Nephron progenitor cell (in vitro differentiated cells): ENCODE data around the gene STK39.
"Not testable (repeated sequence)": the region's sequence is repeated elsewhere in the genome, so short reads cannot be mapped to it uniquely, and the experiment has no call there.

Experiments used
- DNase-seq: peaks from one replicate; pipeline ENCODE4 v3.0.0; 2021
- H3K27ac Mint-ChIP-seq: 2 replicates; pipeline ENCODE4 v1.8.0; 2021; ENCODE audit warnings: mild to moderate bottlenecking, moderate library complexity, mixed read lengths
- H3K27me3 Mint-ChIP-seq: 2 replicates; pipeline ENCODE4 v1.8.0; 2021; ENCODE audit warnings: mild to moderate bottlenecking, low read depth, mixed read lengths; ENCODE audit not compliant: poor library complexity
- H3K36me3 Mint-ChIP-seq: 2 replicates; pipeline ENCODE4 v1.8.0; 2021; ENCODE audit warnings: low read depth, mixed read lengths
- H3K4me1 Mint-ChIP-seq: 2 replicates; pipeline ENCODE4 v1.8.0; 2021; ENCODE audit warnings: mixed read lengths
- H3K4me3 Mint-ChIP-seq: 2 replicates; pipeline ENCODE4 v1.8.0; 2021; ENCODE audit warnings: mild to moderate bottlenecking, moderate library complexity, mixed read lengths
- H3K9me3 Mint-ChIP-seq: 2 replicates; pipeline ENCODE4 v1.8.0; 2021; ENCODE audit warnings: mild to moderate bottlenecking, moderate library complexity, mixed read lengths
- TF ChIP-seq, protein P1 (sequence below): fragments of 200-600 bp; sonication (generic); IDR thresholded peaks from 2 replicates; pipeline ENCODE4 v1.5.0; 2021; ENCODE audit warnings: antibody characterized with exemption

STK39 gene

DNA sequence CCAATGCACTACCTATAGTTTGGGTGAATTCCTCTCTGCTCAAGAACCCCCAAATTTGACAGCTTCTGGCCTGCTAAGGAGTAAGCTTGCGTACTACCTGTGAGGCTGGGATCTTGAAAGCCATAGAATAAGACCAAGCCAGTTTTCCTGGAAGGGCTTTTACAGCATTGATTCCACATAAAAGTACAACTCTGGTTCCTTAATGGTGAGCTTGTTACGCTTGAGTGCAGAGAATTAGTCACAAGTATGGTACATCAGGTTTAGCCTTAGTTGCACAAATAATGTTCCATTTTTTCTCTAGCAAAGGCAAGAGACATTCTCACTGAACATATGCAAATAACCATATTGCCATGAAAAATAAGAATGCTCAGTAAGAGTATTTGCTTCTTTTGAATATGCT is 39.1 kb upstream of the STK39 start:
- H3K4me3 Mint-ChIP-seq, result no peak overlapping the region

DNA sequence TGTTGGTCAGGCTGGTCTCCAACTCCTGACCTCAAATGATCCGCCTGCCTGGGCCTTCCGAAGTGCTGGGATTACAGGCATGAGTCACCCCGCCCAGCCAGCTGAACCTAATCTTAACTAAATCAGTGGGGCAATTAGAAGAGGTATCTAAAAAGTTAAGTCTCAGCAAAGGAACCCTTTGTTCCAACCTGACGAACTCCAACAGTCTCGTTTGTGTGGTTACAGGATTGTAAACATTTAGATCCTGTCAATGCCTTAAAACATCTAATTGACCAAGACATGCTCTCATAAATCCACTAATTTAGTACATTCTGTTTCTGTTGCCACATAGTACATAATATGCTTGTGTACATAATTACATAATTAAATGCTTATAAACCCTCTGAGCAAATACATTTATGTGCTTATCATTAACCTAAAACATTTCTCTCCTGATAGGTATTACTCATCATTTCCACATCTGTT is 31.1 kb upstream of the STK39 start:
- H3K4me3 Mint-ChIP-seq, result no peak overlapping the region
- no peaks in the 10 kb centered on the region for H3K4me1 Mint-ChIP-seq
- peaks cover 4% of the 10 kb centered on the region for H3K9me3 Mint-ChIP-seq
- H3K27me3 Mint-ChIP-seq, result peaks cover 7% of the 10 kb centered on the region
- TF ChIP-seq, protein P1, sequence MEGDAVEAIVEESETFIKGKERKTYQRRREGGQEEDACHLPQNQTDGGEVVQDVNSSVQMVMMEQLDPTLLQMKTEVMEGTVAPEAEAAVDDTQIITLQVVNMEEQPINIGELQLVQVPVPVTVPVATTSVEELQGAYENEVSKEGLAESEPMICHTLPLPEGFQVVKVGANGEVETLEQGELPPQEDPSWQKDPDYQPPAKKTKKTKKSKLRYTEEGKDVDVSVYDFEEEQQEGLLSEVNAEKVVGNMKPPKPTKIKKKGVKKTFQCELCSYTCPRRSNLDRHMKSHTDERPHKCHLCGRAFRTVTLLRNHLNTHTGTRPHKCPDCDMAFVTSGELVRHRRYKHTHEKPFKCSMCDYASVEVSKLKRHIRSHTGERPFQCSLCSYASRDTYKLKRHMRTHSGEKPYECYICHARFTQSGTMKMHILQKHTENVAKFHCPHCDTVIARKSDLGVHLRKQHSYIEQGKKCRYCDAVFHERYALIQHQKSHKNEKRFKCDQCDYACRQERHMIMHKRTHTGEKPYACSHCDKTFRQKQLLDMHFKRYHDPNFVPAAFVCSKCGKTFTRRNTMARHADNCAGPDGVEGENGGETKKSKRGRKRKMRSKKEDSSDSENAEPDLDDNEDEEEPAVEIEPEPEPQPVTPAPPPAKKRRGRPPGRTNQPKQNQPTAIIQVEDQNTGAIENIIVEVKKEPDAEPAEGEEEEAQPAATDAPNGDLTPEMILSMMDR, result no peak
- peak overlapping the region; percentile 8 for H3K27ac Mint-ChIP-seq
- no peaks in the 10 kb centered on the region for H3K36me3 Mint-ChIP-seq
- no peak for DNase-seq

More for the DNA sequence above, 39.1 kb upstream of the STK39 start:
- H3K36me3 Mint-ChIP-seq, result no peaks in the 10 kb centered on the region
- no peaks in the 10 kb centered on the region for H3K4me1 Mint-ChIP-seq
- peaks cover 3% of the 10 kb centered on the region for H3K27me3 Mint-ChIP-seq
- H3K27ac Mint-ChIP-seq, result no peak overlapping the region
- no peaks in the 10 kb centered on the region for H3K9me3 Mint-ChIP-seq
- no peak for DNase-seq
- TF ChIP-seq, protein P1, result no peak

DNA sequence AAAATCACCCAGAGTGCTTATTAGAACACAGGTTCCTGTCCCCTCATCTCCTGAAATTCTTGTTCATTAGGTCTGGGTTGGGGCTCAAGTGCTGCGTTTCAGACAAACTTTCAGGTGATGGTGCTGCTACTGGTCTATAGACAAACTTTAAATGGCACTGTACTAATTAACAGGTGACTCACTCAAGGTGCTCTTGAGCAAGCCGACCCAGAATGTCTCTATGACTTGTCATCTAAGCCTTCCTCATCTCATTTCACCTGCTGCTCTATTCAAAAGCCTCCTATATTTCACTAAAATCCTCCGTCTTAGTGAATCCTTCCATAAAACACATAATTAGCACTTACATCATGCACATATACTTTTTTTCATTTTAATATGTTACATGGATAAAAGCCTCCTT is 29.9 kb upstream of the STK39 start:
- no peaks in the 10 kb centered on the region for H3K4me1 Mint-ChIP-seq
- no peak for DNase-seq
- no peak overlapping the region for H3K27ac Mint-ChIP-seq
- H3K36me3 Mint-ChIP-seq, result no peaks in the 10 kb centered on the region
- peaks cover 7% of the 10 kb centered on the region for H3K27me3 Mint-ChIP-seq
- no peak overlapping the region for H3K4me3 Mint-ChIP-seq
- H3K9me3 Mint-ChIP-seq, result peaks cover 5% of the 10 kb centered on the region
- TF ChIP-seq, protein P1, result no peak

DNA sequence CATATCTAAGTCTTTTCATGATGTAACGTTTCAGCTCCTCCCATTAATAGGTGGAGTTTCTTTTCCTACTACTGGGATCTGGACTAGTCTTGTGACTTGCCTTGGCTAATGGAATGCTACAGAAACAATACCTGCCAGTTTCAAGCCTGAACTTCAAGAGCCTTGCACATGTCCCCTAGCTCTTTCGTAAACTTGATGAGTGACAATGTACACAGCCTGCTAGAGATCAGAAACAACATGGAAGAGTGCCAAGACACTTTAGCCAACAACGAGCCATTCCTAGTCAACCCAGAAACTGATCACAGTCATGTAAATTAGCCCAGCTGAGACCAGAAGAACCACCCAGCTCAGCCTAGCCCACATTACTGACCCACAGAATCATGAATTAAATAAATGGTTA is 24.8 kb upstream of the STK39 start:
- no peak overlapping the region for H3K27ac Mint-ChIP-seq
- no peak overlapping the region for H3K4me3 Mint-ChIP-seq
- TF ChIP-seq, protein P1, result no peak
- no peaks in the 10 kb centered on the region for H3K36me3 Mint-ChIP-seq
- H3K9me3 Mint-ChIP-seq, result peaks cover 8% of the 10 kb centered on the region
- H3K4me1 Mint-ChIP-seq, result no peaks in the 10 kb centered on the region
- H3K27me3 Mint-ChIP-seq, result peaks cover 10% of the 10 kb centered on the region
- DNase-seq, result no peak

DNA sequence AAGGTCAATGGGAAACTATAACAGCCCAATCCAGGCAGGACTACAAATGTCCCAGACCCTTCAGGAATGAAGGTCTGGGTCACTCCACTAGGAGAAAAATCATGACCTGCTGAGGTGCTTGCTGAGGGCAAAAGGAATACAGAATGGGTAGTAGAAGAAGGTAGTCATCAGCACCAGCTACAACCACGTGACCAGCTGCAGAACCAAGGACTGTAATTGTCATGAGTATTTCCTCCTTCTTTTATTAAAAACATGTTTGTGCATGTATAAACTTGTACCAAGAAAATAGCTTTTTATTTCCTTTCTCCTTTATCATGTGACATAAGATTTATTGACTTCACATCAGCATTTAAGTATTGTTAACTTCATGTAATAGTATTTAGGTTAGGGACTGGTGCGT is 15.5 kb upstream of the STK39 start:
- not testable (repeated sequence) for H3K36me3 Mint-ChIP-seq, H3K4me1 Mint-ChIP-seq, H3K4me3 Mint-ChIP-seq, DNase-seq, H3K27me3 Mint-ChIP-seq, H3K27ac Mint-ChIP-seq
- H3K9me3 Mint-ChIP-seq, result peaks cover 26% of the 10 kb centered on the region

DNA sequence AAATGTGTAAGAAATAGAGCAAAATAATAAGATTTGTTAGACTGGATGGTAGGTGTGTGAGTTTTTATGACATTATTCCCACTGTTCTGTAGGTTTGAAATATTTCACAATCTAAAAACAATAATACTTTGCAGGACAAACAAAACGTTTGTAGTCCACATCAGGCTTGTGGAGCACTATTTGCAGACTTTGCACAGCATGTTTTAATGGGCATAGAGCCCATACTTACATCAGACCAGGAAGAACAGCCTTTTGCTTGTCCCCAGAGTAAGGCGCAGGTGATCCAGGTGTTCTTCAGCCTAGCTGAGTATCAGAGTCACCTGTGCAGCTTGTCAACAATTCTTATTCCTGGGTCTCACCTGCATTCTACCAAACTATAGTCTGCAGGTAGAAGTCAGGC is 9.1 kb upstream of the STK39 start:
- Mint-ChIP-seq H3K4me3 (no peak overlapping the region), H3K27me3 (peaks cover 6% of the 10 kb centered on the region), H3K36me3 (peaks cover 6% of the 10 kb centered on the region), H3K9me3 (peaks cover 31% of the 10 kb centered on the region), H3K27ac (no peak overlapping the region), H3K4me1 (peaks cover 13% of the 10 kb centered on the region)
- TF ChIP-seq, protein P1, result no peak
- DNase-seq, result no peak
